HAP-1 (cell line): ENCODE results near the gene MME.
A peak's percentile ranks its signal among the peaks of the same experiment; 100 is the strongest.

Source experiments
- DNase-seq, 2 experiments: peaks; one replicate each; pipeline ENCODE4 v3.0.0-alpha.2; 2016 to 2020; ENCODE audit warnings: low spot score in 2 of 2
- H3K27me3 ChIP-seq: fragments of 250-450 bp; sonication (Bioruptor Pico); 2 replicates; pipeline ENCODE4 v1.5.1; 2020; ENCODE audit warnings: low read depth, mild to moderate bottlenecking, moderate library complexity
- H3K36me3 ChIP-seq: fragments of 250-450 bp; sonication (Bioruptor Pico); replicated peaks from 2 replicates; pipeline ENCODE4 v1.5.1; 2020; ENCODE audit warnings: mild to moderate bottlenecking
- H3K4me1 ChIP-seq: fragments of 250-450 bp; sonication (Bioruptor Pico); 2 replicates; pipeline ENCODE4 v1.5.1; 2020; ENCODE audit warnings: mild to moderate bottlenecking
- H3K4me3 ChIP-seq: fragments of 250-450 bp; sonication (Bioruptor Pico); 2 replicates; pipeline ENCODE4 v1.5.1; 2020; ENCODE audit warnings: mild to moderate bottlenecking, moderate library complexity
- H3K9me3 ChIP-seq: fragments of 250-450 bp; sonication (Bioruptor Pico); 2 replicates; pipeline ENCODE4 v1.5.1; 2020; ENCODE audit warnings: mild to moderate bottlenecking, moderate library complexity
- in situ Hi-C: fragments of 300-500 bp; cut with MboI; formaldehyde crosslinking; loops from 3 replicates; pipeline ENCODE4 v1.14.3; 2020; ENCODE audit warnings: low sequenced_read_pairs, inconsistent platforms, mixed read lengths

Gene MME

DNA sequence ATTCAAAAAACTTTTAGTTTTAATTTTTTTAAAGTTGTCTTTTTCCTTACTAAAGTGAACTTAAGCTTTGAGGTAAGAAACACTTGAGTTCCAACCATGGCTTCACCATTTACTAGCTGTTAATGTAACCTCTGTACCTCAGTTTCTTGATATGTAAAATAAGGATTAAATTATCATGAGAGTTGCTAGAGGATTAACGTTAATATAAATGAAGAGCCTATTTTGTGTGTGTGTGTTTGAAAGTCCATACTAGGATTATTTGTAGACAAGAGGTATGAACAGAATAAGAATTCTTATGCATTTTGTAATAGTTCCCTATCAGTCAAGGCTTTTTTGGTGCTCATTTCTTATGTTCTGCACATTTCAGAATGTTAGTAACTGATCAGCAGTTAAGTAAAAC, 93.7 kb downstream of the MME start:
- peaks cover 32% of the 10 kb centered on the region for H3K4me1 ChIP-seq
- no peaks in the 10 kb centered on the region for H3K36me3 ChIP-seq
- H3K27me3 ChIP-seq: no peaks in the 10 kb centered on the region
- H3K4me3 ChIP-seq: no peak overlapping the region
- in situ Hi-C loops: no loop called here
- no peaks in the 10 kb centered on the region for H3K9me3 ChIP-seq
- peak in 1 of 2 experiments; percentile 92 for DNase-seq

DNA sequence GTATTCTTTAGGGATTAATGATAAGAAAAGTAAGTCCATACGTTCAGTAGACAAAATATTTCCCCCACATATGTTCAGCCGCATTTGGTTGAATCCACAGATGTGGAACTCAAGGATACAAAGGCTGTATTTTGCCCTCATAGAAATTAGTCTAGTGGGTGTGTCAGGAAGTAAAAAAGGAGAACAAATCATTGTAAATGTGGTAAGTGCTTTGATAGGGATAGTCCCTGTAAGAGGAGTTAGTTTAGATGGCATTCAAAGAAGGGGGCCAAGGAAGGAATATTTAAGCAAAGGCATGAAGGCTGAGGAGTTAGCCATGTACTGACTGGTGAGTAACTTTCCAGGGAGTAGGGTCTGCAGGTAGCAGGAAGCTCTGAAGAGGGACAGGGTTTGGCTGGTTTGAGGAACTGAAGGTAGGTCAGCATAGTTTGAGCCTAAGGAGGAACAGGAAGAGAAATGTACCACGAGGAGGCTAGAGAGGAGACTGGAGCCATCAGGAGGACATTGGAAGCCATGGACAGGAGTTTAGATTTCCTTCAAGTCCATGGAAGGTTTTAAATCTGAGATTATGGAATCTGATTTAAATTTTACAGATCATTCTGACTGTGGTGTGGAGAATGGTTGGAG, 98.8 kb downstream of the MME start:
- H3K27me3 ChIP-seq: no peaks in the 10 kb centered on the region
- H3K9me3 ChIP-seq: no peaks in the 10 kb centered on the region
- no peak overlapping the region for H3K4me3 ChIP-seq
- no peak for DNase-seq
- H3K36me3 ChIP-seq: no peaks in the 10 kb centered on the region
- in situ Hi-C loops: no loop called here
- peaks cover 41% of the 10 kb centered on the region for H3K4me1 ChIP-seq

DNA sequence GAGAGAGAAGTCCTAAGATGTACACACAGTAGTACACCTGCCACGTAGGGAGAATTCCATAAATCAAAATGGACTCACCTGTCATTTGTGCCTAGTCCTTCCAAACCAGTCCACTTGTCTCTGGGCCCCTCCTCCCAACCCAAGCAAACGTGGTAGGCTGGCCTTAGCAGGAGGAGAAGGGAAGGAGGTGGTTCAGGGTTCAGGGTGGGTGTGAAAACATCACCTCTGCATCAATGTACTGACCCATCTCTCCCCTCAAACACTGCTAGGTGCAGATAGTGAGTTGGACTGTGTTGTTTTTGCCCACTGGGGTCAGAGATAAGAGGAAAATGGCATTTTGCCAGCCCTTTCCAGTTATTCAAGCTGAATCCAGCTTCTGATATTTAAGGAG, 99.3 kb downstream of the MME start:
- H3K9me3 ChIP-seq: no peaks in the 10 kb centered on the region
- peaks cover 38% of the 10 kb centered on the region for H3K4me1 ChIP-seq
- H3K4me3 ChIP-seq: no peak overlapping the region
- in situ Hi-C loops: no loop called here
- no peaks in the 10 kb centered on the region for H3K36me3 ChIP-seq
- DNase-seq: no peak
- H3K27me3 ChIP-seq: no peaks in the 10 kb centered on the region

DNA sequence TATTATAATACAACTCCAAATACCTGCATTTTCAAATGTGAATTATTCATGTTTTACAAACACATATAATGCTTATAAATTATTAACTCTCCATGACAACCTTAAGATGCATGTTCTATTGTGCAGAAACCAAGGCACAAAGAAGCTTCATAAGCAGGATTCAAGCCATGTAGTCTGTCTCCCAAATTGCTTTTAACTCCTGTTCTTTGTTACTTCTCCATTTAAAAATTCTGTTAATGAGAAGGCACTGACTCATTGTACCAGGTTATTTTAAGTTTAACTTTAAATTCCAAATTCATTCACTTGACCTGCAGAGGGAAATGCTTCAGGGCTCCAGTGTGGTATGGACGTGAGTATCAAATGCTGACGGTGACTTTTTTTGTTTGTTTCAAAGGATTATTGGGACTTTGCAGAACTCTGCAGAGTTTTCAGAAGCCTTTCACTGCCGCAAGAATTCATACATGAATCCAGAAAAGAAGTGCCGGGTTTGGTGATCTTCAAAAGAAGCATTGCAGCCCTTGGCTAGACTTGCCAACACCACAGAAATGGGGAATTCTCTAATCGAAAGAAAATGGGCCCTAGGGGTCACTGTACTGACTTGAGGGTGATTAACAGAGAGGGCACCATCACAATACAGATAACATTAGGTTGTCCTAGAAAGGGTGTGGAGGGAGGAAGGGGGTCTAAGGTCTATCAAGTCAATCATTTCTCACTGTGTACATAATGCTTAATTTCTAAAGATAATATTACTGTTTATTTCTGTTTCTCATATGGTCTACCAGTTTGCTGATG, 100.0 kb downstream of the MME start:
- no peaks in the 10 kb centered on the region for H3K36me3 ChIP-seq
- H3K9me3 ChIP-seq: no peaks in the 10 kb centered on the region
- no peak overlapping the region for H3K4me3 ChIP-seq
- in situ Hi-C loops: no loop called here
- no peaks in the 10 kb centered on the region for H3K27me3 ChIP-seq
- DNase-seq: peak in 1 of 2 experiments; percentile 53
- H3K4me1 ChIP-seq: peaks cover 31% of the 10 kb centered on the region

DNA sequence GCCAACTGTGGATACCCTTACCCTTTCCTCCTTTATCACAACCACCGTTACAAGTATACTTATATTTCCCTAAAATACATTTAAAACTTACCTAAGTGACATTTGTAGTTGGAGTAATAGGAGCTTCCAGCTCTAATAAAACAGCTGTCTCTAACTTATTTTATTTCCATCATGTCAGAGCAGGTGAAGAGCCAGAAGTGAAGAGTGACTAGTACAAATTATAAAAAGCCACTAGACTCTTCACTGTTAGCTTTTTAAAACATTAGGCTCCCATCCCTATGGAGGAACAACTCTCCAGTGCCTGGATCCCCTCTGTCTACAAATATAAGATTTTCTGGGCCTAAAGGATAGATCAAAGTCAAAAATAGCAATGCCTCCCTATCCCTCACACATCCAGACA, 102.3 kb downstream of the MME start:
- in situ Hi-C loops: no loop called here
- Histone ChIP-seq H3K4me1 (peaks cover 29% of the 10 kb centered on the region), H3K4me3 (no peak overlapping the region), H3K36me3 (no peaks in the 10 kb centered on the region), H3K27me3 (no peaks in the 10 kb centered on the region), H3K9me3 (no peaks in the 10 kb centered on the region)
- DNase-seq: no peak

DNA sequence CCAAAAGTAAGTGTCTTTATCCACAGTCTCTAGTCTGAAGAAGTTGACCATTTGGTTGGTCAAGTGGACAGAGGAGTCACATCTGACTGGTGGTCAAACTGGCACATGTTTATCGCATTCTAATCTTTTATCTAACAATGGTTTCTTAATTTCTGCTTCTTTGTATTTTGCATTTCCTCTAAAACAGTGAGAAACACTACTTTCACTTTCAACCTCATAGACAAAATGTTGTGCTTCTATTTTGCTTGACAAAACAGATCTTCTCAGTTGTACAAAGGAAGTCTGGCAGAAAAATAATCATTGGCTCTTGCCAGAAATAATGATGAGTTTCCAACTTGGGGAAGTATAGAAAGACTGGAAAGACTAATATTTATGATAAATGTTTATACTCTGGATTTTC, 103.9 kb downstream of the MME start:
- Histone ChIP-seq H3K4me3 (no peak overlapping the region), H3K9me3 (no peaks in the 10 kb centered on the region), H3K4me1 (peaks cover 29% of the 10 kb centered on the region), H3K36me3 (no peaks in the 10 kb centered on the region), H3K27me3 (no peaks in the 10 kb centered on the region)
- in situ Hi-C loops: no loop called here
- DNase-seq: no peak

DNA sequence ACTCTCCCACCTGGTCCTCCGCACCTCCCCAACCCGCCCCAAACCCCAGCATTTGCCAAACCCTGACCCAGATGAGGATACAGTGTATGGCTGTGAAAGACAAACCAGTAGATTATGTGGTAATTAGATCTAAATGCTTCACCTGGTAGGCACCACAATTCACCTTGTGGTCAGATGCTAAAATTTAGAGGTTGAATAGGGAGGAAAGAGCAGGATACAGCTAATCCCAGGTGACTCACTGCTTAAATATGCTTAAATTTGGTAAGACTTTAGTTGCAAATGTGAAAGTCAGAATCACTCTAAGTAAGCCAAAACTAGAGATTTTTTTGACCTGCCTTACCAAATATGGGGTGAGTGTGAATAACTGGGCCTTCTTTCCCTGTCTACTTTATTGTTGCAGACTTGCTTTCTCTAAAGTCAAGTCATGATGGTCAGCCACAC, 105.5 kb downstream of the MME start:
- H3K4me3 ChIP-seq: no peak overlapping the region
- in situ Hi-C loops: no loop called here
- no peak for DNase-seq
- H3K27me3 ChIP-seq: no peaks in the 10 kb centered on the region
- H3K4me1 ChIP-seq: peaks cover 16% of the 10 kb centered on the region
- no peaks in the 10 kb centered on the region for H3K9me3 ChIP-seq
- no peaks in the 10 kb centered on the region for H3K36me3 ChIP-seq

DNA sequence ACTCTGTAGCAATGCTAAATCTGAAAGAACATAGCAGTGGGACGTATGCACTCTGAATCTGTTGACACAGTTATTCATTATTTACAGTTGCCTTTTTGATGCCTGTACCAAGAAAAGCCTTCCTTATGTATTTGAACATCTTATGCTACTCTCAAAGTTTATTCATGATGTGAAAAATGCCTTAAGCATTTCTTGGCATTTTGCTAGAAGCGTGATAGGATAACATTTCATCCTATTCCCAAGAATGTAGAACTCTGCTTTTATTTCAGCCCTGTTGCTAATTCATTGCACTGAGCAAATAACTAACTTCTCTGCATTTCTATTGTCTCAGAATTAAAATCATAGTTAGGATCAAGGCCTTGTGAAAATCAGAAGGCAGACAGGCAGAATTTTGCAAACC, 107.9 kb downstream of the MME start:
- Histone ChIP-seq H3K9me3 (no peaks in the 10 kb centered on the region), H3K4me1 (no peaks in the 10 kb centered on the region), H3K4me3 (no peak overlapping the region), H3K36me3 (no peaks in the 10 kb centered on the region), H3K27me3 (no peaks in the 10 kb centered on the region)
- DNase-seq: no peak
- in situ Hi-C loops: no loop called here

DNA sequence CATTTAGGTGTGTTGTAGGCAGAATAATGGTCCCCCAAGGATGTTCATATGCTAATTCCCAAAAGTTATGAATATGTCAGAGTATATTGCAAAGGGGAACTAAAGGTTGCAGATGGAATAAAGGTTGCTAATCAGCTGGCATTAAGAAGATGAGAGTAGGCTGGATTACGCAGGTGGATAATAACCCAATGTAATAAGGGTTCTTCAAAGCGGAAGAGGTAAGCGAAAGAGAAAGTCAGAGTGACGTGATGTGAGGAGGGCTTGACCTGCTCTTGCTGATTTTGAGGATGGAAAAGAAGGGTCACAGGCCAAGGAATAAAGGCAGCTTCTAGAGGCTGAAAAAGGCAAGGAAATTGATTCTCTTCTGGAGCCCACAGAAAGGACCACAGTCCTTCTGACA, 109.4 kb downstream of the MME start:
- no peaks in the 10 kb centered on the region for H3K27me3 ChIP-seq
- in situ Hi-C loops: no loop called here
- no peak overlapping the region for H3K4me3 ChIP-seq
- no peaks in the 10 kb centered on the region for H3K4me1 ChIP-seq
- DNase-seq: no peak
- no peaks in the 10 kb centered on the region for H3K9me3 ChIP-seq
- no peaks in the 10 kb centered on the region for H3K36me3 ChIP-seq

DNA sequence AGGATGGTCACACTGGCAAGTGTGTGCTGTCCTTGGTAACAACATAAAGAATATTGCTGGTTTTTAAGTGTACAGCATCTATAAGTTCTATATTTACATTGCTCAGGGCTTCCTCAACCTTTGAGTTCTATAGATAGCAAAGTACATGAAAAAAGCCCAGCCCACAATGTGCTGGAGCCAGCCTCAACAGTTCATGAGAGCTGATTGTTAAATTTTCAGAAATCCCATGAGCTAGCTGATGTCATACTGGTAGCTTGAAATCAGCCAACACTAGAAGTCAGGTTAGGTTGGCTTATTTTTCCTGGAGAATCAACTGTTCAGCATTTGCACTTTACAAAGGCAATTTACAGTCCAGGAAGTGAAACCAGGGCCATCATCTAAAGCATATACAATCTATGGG, 110.6 kb downstream of the MME start:
- Histone ChIP-seq H3K4me3 (no peak overlapping the region), H3K4me1 (no peaks in the 10 kb centered on the region), H3K27me3 (no peaks in the 10 kb centered on the region), H3K36me3 (no peaks in the 10 kb centered on the region), H3K9me3 (no peaks in the 10 kb centered on the region)
- in situ Hi-C loops: no loop called here
- DNase-seq: no peak

DNA sequence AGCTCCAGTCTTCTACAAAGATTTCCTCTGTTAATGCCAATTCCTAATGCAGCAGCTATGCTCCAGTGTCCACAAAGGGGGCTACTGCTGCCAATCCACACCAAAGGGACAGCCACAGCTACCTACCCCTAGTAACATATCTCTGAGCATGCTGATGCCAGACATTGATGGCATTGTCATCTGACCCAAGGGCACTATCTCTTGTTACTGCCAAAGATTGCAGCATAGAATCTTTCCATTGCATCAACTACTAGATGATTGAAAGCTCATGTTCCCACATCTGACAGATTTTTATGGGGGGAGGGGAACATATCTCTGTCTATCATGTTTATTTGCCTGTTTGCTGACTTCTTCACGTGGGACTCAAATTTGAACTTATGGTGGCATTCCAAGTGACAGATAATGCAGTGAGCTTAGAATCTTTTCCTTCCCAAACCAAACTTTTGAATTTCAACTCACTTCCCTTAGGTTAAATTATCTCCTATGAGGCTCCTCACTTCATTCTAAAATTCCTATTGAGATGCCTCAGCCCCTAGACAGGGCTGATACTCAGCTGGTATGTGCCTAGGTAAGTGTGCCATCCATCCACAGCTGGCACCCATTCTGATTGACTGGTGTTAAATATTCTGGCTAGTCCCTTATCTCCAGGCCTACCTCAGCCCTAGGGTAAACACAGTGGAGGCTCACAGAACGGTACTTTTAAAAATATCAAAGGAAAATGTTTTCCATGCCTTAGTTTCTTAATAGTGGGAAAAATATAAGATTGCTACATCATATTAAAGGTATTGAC, 113.0 kb downstream of the MME start:
- Histone ChIP-seq H3K9me3 (no peaks in the 10 kb centered on the region), H3K4me1 (no peaks in the 10 kb centered on the region), H3K36me3 (no peaks in the 10 kb centered on the region), H3K27me3 (no peaks in the 10 kb centered on the region), H3K4me3 (no peak overlapping the region)
- no peak for DNase-seq
- in situ Hi-C loops: no loop called here

DNA sequence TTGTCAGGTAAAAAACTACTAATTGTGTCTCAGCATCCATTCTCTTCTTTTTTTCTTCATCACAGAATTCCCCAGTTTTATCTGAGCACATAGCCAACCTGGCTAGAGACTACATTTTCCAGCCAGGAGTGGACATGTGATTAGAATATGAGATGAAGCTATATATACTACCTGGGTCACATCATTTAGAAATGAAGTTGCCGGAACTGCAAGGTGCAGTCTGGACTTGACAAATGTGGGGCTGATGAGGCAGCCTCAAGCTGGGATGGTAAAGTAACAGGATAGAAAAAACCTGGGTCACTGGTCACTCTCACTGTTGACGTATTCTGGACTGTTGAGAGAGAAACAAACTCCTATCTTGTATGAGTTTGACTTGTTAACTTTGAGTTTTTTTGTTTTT, 113.7 kb downstream of the MME start:
- in situ Hi-C loops: no loop called here
- Histone ChIP-seq H3K4me1 (no peaks in the 10 kb centered on the region), H3K36me3 (no peaks in the 10 kb centered on the region), H3K4me3 (no peak overlapping the region), H3K27me3 (no peaks in the 10 kb centered on the region), H3K9me3 (no peaks in the 10 kb centered on the region)
- DNase-seq: no peak

DNA sequence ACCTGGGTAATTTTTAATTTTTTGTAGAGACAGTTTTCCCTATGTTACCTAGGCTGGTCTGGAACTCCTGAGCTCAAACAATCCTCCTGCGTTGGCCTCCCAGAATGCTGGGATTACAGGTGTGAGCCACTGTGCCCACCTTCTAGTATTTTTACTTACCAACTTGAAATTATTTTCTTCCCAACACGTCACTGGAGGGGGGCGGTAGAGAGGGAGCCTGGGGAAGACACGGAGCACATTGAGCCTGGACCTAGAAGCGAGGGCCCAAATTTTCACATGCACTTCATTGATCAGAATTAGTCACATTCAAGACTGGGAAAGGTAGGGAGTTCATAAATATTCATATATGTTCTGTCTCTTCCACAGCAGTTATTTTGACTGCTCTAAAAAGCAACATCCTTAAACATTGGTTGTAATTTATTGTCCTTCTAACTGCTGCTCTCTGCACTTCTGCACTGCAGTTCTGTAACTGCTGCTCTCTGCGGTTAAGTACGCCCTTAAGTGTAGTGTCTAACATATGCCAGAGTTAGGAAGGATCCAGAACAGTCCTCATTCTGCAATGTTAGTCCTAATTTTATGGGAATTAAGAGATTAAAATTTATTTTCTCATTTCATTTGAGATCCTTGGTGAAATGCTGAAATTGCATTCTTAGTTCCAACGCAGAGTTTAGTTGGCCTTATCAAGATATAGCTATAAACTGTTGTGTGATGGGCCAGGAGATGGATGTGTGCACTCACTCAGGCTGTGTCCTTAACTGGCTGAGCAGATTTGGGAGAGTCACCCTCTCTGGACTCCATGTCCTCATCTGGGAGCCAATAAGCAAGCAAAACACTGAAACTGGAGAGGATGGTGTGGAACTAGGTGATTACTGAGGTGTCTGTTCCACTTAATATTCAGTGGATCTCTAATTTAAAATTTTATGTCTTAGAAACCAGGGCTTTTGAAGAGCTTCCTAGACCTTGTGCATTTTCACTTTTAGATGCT, 115.1 kb downstream of the MME start:
- Histone ChIP-seq H3K36me3 (no peaks in the 10 kb centered on the region), H3K4me1 (no peaks in the 10 kb centered on the region), H3K4me3 (no peak overlapping the region), H3K9me3 (no peaks in the 10 kb centered on the region), H3K27me3 (no peaks in the 10 kb centered on the region)
- no peak for DNase-seq
- in situ Hi-C loops: no loop called here
